Measurements from ENCODE around the gene SUFU. TPM values are rescaled to one million over a fixed set of nuclear protein-coding genes. Genes with fewer than 3 reads are reported as not detected.
A peak's percentile ranks its signal among the peaks of the same experiment; 100 is the strongest.

SUFU gene
- total and polyA plus RNA-seq, 2 of the 4 experiments (the other 2 are of a cell fraction): 2.2 to 11.0 TPM

- Histone ChIP-seq H2AK5ac (ENCODE audit: low read depth, low read length) (peak overlapping the region; percentile 97), H3K27me3 (ENCODE audit: control insufficient read depth, insufficient read depth, low read length) (no peaks in the 10 kb centered on the region), H2AFZ (replicated peaks; ENCODE audit: low read length, poor library complexity) (peak overlapping the region; percentile 6), H4K5ac (ENCODE audit: low read depth, low read length) (no peak overlapping the region), H3K27ac (ENCODE audit: insufficient read depth, low read length) (0 out of 2 replicates have a peak overlapping the region, but pooled peaks have one; percentile 6), H3K79me1 (ENCODE audit: low read depth in 1 of 2, low read length in 2 of 2) (peaks cover 12 to 52% of the 10 kb centered on the region in 2 experiments), H3K4me1 (ENCODE audit: control insufficient read depth, insufficient read depth, low read length) (peaks cover 54% of the 10 kb centered on the region), H3K9me3 (ENCODE audit: control insufficient read depth, insufficient read depth, low read length) (no peaks in the 10 kb centered on the region), H2BK5ac (ENCODE audit: low read depth, low read length, poor library complexity, severe bottlenecking) (no peak overlapping the region), H3K14ac (replicated peaks; ENCODE audit: low read depth, low read length) (peak overlapping the region; percentile 50), H3K9ac (ENCODE audit: low read depth, low read length) (no peak overlapping the region), H3K23ac (ENCODE audit: low read depth, low read length) (0 out of 2 replicates have a peak overlapping the region, but pooled peaks have one; percentile 31), H2AK9ac (replicated peaks; ENCODE audit: low read depth, low read length, poor library complexity) (peak overlapping the region; percentile 70), H4K91ac (ENCODE audit: insufficient read depth, low read depth, low read length) (peak overlapping the region; percentile 60), H2BK120ac (ENCODE audit: low read depth, low read length) (peak overlapping the region; percentile 17; the same call in 1 of the 2 replicates), H3K9me1 (ENCODE audit: insufficient read depth, low read length) (peaks cover 48% of the 10 kb centered on the region), H3K56ac (ENCODE audit: extremely low read depth, insufficient read depth, low read length) (no peak overlapping the region), H2BK20ac (ENCODE audit: low read depth, low read length) (peak overlapping the region; percentile 39), H4K20me1 (ENCODE audit: insufficient read depth, low read length) (no peaks in the 10 kb centered on the region), H3K4me3 (ENCODE audit: insufficient read depth, low read depth, low read length) (no peak overlapping the region), H3K4me2 (ENCODE audit: low read depth, low read length) (no peak overlapping the region), H3K18ac (ENCODE audit: low read depth, low read length) (0 out of 2 replicates have a peak overlapping the region, but pooled peaks have one; percentile 10), H2BK15ac (ENCODE audit: low read depth, low read length) (peak overlapping the region; percentile 28; the same call in 1 of the 3 replicates), H3K4ac (ENCODE audit: low read depth, low read length) (peak overlapping the region; percentile 45), H4K8ac (ENCODE audit: low read depth in 2 of 2, low read length in 2 of 2) (peak overlapping the region in 1 of 2 experiments; percentile 24; a peak in 1 of 4 replicates), H3K36me3 (ENCODE audit: control insufficient read depth, insufficient read depth, low read length) (peaks cover 2% of the 10 kb centered on the region; the same call in 1 of the 2 replicates)
- ATAC-seq (ENCODE audit: low read depth) (no peak), DNase-seq (no peak)
- POLR2A ChIA-PET (ENCODE audit: unreplicated experiment): no interaction called here
- no peak for TF ChIP-seq SMC3 (IDR thresholded peaks at IDR 0.05; ENCODE audit: low read depth, low read length)
- TF ChIP-seq RFX5 (IDR thresholded peaks at IDR 0.05; ENCODE audit: low read depth, low read length): no peak
- TF ChIP-seq BHLHE40 (IDR thresholded peaks at IDR 0.05; ENCODE audit: low read depth, low read length): no peak
- TF ChIP-seq USF2 (IDR thresholded peaks at IDR 0.05; ENCODE audit: low read depth, low read length): no peak
- TF ChIP-seq FOS (IDR thresholded peaks at IDR 0.05; ENCODE audit: low read depth, low read length): no peak
- no peak for TF ChIP-seq CTCF (conservative IDR thresholded peaks at IDR 0.05; ENCODE audit: low read depth, low read length)
- no peak for TF ChIP-seq CEBPB (IDR thresholded peaks at IDR 0.05; ENCODE audit: low read depth, low read length)
- TF ChIP-seq, protein P1, sequence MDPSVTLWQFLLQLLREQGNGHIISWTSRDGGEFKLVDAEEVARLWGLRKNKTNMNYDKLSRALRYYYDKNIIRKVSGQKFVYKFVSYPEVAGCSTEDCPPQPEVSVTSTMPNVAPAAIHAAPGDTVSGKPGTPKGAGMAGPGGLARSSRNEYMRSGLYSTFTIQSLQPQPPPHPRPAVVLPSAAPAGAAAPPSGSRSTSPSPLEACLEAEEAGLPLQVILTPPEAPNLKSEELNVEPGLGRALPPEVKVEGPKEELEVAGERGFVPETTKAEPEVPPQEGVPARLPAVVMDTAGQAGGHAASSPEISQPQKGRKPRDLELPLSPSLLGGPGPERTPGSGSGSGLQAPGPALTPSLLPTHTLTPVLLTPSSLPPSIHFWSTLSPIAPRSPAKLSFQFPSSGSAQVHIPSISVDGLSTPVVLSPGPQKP (IDR thresholded peaks at IDR 0.05; ENCODE audit: borderline replicate concordance, low read depth, low read length): no peak
- dilution Hi-C loops (cut with HindIII; ENCODE audit: low sequenced_read_pairs, unreplicated experiment): no loop called here
- in situ Hi-C loops (cut with MboI; ENCODE audit: low sequenced_read_pairs): no loop called here
- CTCF ChIA-PET: interaction anchor here (0.9 to 1.0 kb wide), 2 partner anchors 10 to 13 kb away, joined by 3 to 6 read pairs; no protein-coding TSS in a partner anchor
- WGBS, 2 experiments (ENCODE audit: extremely low coverage in 2 of 2, insufficient read length in 1 of 2): 76% methylated on average over 4 of the region's 12 CpGs; no CpG with 5 or more reads in 1 of the 2 experiments
- intact Hi-C loops (cut with micrococcal nuclease): no loop called here
- no TSS peak for BruUV-seq (replicated peaks)
Observed at GRCh38 chr10:102624751-102625645, 121.2 kb downstream of the SUFU start.

Data from IMR-90 (cell line).